CD4-positive, alpha-beta T cell (primary cell): ENCODE measurements around the gene WDR74. TPM values are rescaled to one million over a fixed set of nuclear protein-coding genes. Genes with fewer than 3 reads are reported as not detected.
A peak's percentile ranks its signal among the peaks of the same experiment; 100 is the strongest.

Source experiments
- ATAC-seq: fragments of 200-7000 bp; cut with Tn5 transposase; one replicate; pipeline ENCODE4 v1.10.0; 2022; ENCODE audit warnings: mild to moderate bottlenecking; ENCODE audit not compliant: poor library complexity
- CTCF ChIA-PET: fragments of 350-600 bp; sonication (Branson Sonifier 250); formaldehyde crosslinking; loops from one replicate; lab custom pipeline; 2021; ENCODE audit warnings: antibody characterized with exemption, inconsistent platforms; lab: Charles Lee
- POLR2A ChIA-PET: fragments of 350-600 bp; sonication (Branson Sonifier 250); formaldehyde crosslinking; loops from one replicate; lab custom pipeline; 2021; ENCODE audit warnings: antibody characterized with exemption, inconsistent platforms; lab: Charles Lee
- DNase-seq, 14 experiments: peaks; one replicate each; pipeline ENCODE4 v3.0.0-alpha.2; 2013 to 2020; ENCODE audit warnings: mixed read lengths in 2 of 14
- H3K27ac ChIP-seq, 2 donors: one replicate each; pipeline versions ENCODE4 v1.5.1 to v1.7.0; 2013; ENCODE audit warnings: low read length in 2 of 2, low read depth in 1 of 2, mild to moderate bottlenecking in 1 of 2
- H3K27me3 ChIP-seq, 2 experiments: 1 replicate in 1 of 2; 2 replicates in 1 of 2; pipeline versions ENCODE4 v1.6.1 to v1.7.0; 2013; ENCODE audit warnings: low read length in 2 of 2, control low read depth in 1 of 2, mild to moderate bottlenecking in 1 of 2, moderate library complexity in 1 of 2; ENCODE audit not compliant: insufficient read depth in 2 of 2, control insufficient read depth in 1 of 2
- H3K36me3 ChIP-seq: one replicate; pipeline ENCODE4 v1.6.1; 2013; ENCODE audit warnings: low read length, control low read depth; ENCODE audit not compliant: insufficient read depth
- H3K4me1 ChIP-seq: one replicate; pipeline ENCODE4 v1.6.1; 2013; ENCODE audit warnings: low read length, control low read depth; ENCODE audit not compliant: insufficient read depth
- H3K4me3 ChIP-seq: one replicate; pipeline ENCODE4 v1.5.1; 2013; ENCODE audit warnings: mild to moderate bottlenecking, low read length, moderate library complexity
- H3K9me3 ChIP-seq, 2 experiments: 1 replicate in 1 of 2; 2 replicates in 1 of 2; pipeline versions ENCODE4 v1.6.1 to v1.7.0; 2013; ENCODE audit warnings: low read length in 2 of 2, mild to moderate bottlenecking in 2 of 2, control low read depth in 1 of 2, moderate library complexity in 1 of 2; ENCODE audit not compliant: control insufficient read depth in 1 of 2, insufficient read depth in 1 of 2
- H3K27ac Mint-ChIP-seq: one replicate; pipeline ENCODE4 v1.8.0; 2020; ENCODE audit warnings: mixed read lengths
- H3K27me3 Mint-ChIP-seq: one replicate; pipeline ENCODE4 v1.8.0; 2021; ENCODE audit warnings: mixed read lengths
- H3K36me3 Mint-ChIP-seq: one replicate; pipeline ENCODE4 v1.8.0; 2021; ENCODE audit warnings: low read depth, mixed read lengths
- H3K4me1 Mint-ChIP-seq: one replicate; pipeline ENCODE4 v1.8.0; 2021; ENCODE audit warnings: low read depth, mixed read lengths
- H3K4me3 Mint-ChIP-seq: one replicate; pipeline ENCODE4 v1.8.0; 2020; ENCODE audit warnings: mild to moderate bottlenecking, mixed read lengths
- H3K9me3 Mint-ChIP-seq: one replicate; pipeline ENCODE4 v1.8.0; 2020; ENCODE audit warnings: mixed read lengths
- intact Hi-C, 2 experiments: fragments of 100-400 bp; cut with DNase I in 1 of 2; cut with micrococcal nuclease in 1 of 2; formaldehyde crosslinking; loops; one replicate each; pipeline versions ENCODE4 v1.15.1 to v1.9.0; 2023 to 2025; cut with DNase I, micrococcal nuclease
- total RNA-seq, 174 experiments: library from RNA in 2 of 174; stranded (reverse) in 2 of 174; gene quantifications; one replicate each; pipeline ENCODE4 v1.2.3 and lab custom pipeline; 2021 to 2026
- TF ChIP-seq, protein P1 (sequence below): fragments of 200-600 bp; IDR thresholded peaks from one replicate; pipeline ENCODE4 v1.8.0; 2022; ENCODE audit warnings: antibody characterized with exemption, mild to moderate bottlenecking

WDR74 gene
- total RNA-seq, 2 experiments from 2014 or later: 289 to 297 TPM

DNA sequence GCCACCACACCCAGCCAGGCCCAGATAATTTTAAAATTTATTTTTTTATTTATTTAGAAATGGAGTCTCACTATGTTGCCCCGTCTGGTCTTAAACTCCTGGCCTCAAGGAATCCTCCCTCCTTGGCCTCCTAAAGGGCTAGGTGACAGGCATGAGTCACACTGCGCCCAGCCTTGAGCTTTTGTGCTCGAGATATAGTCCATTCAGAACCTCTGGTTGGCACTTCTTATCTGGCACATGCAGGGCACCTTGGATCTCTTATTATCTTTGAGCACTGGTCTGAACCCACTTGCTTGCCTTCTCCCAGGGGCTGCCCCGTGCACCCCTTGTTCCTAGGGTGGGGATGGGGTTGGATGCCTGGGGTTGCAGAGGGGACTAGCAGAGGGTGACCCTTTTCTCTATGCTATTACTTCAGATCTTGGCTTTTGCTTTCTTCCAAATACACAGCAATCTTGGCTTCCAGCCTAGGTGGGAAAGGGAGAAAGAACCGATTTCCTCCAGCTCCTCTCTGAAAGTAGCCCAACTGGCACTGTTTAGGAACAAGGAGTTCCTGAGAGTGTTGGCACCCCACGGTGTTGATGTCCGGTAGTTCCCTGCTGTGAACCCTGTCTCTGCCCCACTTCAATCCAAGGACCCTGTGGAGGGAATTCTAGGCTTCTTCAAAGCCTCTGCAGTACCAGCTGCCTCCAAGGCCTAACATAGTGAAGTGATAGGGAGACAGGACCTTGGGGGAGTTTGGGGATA lies 40.0 kb upstream of the WDR74 start:
- Mint-ChIP-seq H3K4me3 (peak overlapping the region; percentile 93), H3K9me3 (no peaks in the 10 kb centered on the region), H3K36me3 (peaks cover 45% of the 10 kb centered on the region), H3K27me3 (no peaks in the 10 kb centered on the region), H3K4me1 (peaks cover 44% of the 10 kb centered on the region), H3K27ac (peak overlapping the region; percentile 100)
- Histone ChIP-seq H3K4me1 (peaks cover 41% of the 10 kb centered on the region), H3K9me3 (no peaks in the 10 kb centered on the region), H3K36me3 (peaks cover 20% of the 10 kb centered on the region), H3K27ac (no peak overlapping the region), H3K4me3 (no peak overlapping the region), H3K27me3 (no peaks in the 10 kb centered on the region)
- intact Hi-C loops: no loop called here
- DNase-seq (no peak), ATAC-seq (no peak)
- ChIA-PET CTCF (interaction anchor here (0.6 to 3.6 kb wide), 2 partner anchors 93 to 560 kb away, joined by 3 to 35 read pairs; partner anchors contain the start of gene TMEM179B), POLR2A (interaction anchor here (1.2 to 3.9 kb wide), 3 partner anchors 24 to 281 kb away, joined by 3 to 78 read pairs (median 44); partner anchors contain the start of gene TMEM179B)
- TF ChIP-seq, protein P1, sequence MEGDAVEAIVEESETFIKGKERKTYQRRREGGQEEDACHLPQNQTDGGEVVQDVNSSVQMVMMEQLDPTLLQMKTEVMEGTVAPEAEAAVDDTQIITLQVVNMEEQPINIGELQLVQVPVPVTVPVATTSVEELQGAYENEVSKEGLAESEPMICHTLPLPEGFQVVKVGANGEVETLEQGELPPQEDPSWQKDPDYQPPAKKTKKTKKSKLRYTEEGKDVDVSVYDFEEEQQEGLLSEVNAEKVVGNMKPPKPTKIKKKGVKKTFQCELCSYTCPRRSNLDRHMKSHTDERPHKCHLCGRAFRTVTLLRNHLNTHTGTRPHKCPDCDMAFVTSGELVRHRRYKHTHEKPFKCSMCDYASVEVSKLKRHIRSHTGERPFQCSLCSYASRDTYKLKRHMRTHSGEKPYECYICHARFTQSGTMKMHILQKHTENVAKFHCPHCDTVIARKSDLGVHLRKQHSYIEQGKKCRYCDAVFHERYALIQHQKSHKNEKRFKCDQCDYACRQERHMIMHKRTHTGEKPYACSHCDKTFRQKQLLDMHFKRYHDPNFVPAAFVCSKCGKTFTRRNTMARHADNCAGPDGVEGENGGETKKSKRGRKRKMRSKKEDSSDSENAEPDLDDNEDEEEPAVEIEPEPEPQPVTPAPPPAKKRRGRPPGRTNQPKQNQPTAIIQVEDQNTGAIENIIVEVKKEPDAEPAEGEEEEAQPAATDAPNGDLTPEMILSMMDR: no peak

DNA sequence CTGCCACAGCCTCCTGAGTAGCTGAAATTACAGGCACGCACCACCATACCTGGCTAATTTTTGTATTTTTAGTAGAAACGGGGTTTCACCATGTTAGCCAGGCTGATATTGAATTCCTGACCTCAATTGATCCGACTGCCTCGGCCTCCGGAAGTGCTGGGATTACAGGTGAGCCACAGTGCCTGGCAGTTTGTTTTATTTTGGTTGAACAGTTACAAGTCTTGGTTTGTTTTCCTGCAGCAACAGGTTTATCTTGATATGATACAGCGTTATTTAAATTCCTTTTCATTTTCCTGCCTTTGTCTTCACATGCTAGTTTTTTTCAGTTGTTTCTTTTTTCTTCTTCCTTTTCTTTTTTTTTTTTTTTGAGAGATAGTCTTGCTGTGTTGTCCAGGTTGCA lies 37.3 kb upstream of the WDR74 start:
- ChIA-PET CTCF (no interaction called here), POLR2A (no interaction called here)
- Mint-ChIP-seq H3K27ac (no peak overlapping the region), H3K27me3 (no peaks in the 10 kb centered on the region), H3K4me1 (peaks cover 18% of the 10 kb centered on the region), H3K4me3 (no peak overlapping the region), H3K9me3 (no peaks in the 10 kb centered on the region), H3K36me3 (peaks cover 24% of the 10 kb centered on the region)
- peaks cover 16% of the 10 kb centered on the region for H3K4me1 ChIP-seq
- intact Hi-C loops: no loop called here
- H3K4me3 ChIP-seq: no peak overlapping the region
- H3K27me3 ChIP-seq: no peaks in the 10 kb centered on the region
- no peaks in the 10 kb centered on the region for H3K9me3 ChIP-seq
- TF ChIP-seq, protein P1: no peak
- H3K27ac ChIP-seq: no peak overlapping the region
- ATAC-seq (no peak), DNase-seq (no peak)
- H3K36me3 ChIP-seq: no peaks in the 10 kb centered on the region

DNA sequence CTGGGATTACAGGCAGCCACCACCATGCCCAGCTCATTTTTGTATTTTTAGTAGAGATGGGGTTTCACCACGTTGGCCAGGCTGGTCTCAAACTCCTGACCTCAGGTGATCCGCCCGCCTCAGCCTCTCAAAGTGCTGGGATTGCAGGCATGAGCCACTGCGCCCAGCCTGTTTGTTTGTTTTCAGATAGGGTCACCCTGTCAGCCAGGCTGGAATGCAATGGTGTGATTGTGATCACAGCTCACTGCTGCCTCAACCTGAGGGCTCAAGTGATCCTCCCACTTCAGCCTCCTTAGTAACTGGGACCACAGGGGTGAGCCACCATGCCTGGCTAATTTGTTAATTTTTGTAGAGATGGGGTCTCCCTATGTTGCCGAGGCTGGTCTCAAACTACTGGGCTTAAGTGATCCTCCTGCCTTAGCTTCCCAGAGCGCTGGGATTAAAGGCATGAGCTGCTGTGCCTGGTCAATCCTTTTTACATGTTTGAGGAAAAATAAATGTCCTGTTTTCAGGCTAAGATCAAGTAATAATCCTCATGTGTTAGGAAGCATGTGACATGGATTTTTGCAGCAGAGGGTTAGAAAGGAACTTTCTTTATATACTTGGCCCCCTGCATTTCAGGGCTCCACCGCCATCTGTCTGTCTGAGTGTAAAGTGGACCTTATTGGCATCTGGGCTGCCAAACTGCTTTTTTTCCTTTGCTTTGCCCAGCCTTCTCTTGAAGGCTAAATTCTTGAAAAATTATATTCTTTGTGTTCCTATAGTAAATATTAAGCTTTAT lies 36.5 kb upstream of the WDR74 start:
- Mint-ChIP-seq H3K9me3 (no peaks in the 10 kb centered on the region), H3K4me3 (no peak overlapping the region), H3K27ac (no peak overlapping the region), H3K27me3 (no peaks in the 10 kb centered on the region), H3K36me3 (peaks cover 16% of the 10 kb centered on the region), H3K4me1 (peaks cover 14% of the 10 kb centered on the region)
- CTCF ChIA-PET: interaction anchor here (1.8 kb wide), 1 partner anchor 89 kb away, joined by 7 read pairs; no protein-coding TSS in a partner anchor
- TF ChIP-seq, protein P1: no peak
- Histone ChIP-seq H3K4me1 (peaks cover 14% of the 10 kb centered on the region), H3K27me3 (no peaks in the 10 kb centered on the region), H3K4me3 (no peak overlapping the region), H3K27ac (no peak overlapping the region), H3K9me3 (no peaks in the 10 kb centered on the region), H3K36me3 (no peaks in the 10 kb centered on the region)
- intact Hi-C loops: no loop called here
- ATAC-seq (no peak), DNase-seq (no peak)
- POLR2A ChIA-PET: interaction anchor here (0.9 kb wide), 1 partner anchor 13 kb away, joined by 3 read pairs; no protein-coding TSS in a partner anchor
